Colonic mucosa (tissue), 4 donors: ENCODE measurements around the gene C10orf71. TPM values are rescaled to one million over a fixed set of nuclear protein-coding genes. Genes with fewer than 3 reads are reported as not detected.

Source experiments
- DNase-seq: peaks from one replicate; pipeline ENCODE4 v3.0.0-alpha.2; 2020
- H3K27ac ChIP-seq: fragments of 200-600 bp; one replicate; pipeline ENCODE4 v1.8.0; 2021
- H3K27me3 ChIP-seq: fragments of 200-600 bp; one replicate; pipeline ENCODE4 v1.8.0; 2021
- H3K36me3 ChIP-seq: fragments of 200-600 bp; one replicate; pipeline ENCODE4 v1.8.0; 2021
- H3K4me1 ChIP-seq: fragments of 200-600 bp; one replicate; pipeline ENCODE4 v1.8.0; 2021; ENCODE audit warnings: mild to moderate bottlenecking
- H3K4me3 ChIP-seq: fragments of 200-600 bp; one replicate; pipeline ENCODE4 v1.8.0; 2021
- H3K9ac ChIP-seq, 2 donors: one replicate each; pipeline ENCODE4 v1.7.0; 2013; ENCODE audit warnings: control low read depth in 2 of 2, low read depth in 2 of 2, low read length in 2 of 2
- H3K9me3 ChIP-seq: fragments of 200-600 bp; one replicate; pipeline ENCODE4 v1.8.0; 2021
- CTCF ChIP-seq: fragments of 200-600 bp; IDR thresholded peaks from one replicate; pipeline ENCODE4 v1.8.0; 2022; ENCODE audit warnings: antibody characterized with exemption, mild to moderate bottlenecking
- intact Hi-C: fragments of 100-400 bp; cut with DNase I; formaldehyde crosslinking; loops from one replicate; pipeline ENCODE4 v1.14.1; 2022
- total RNA-seq, 2 donors: library from RNA; stranded (reverse); fragmentation: NEBNext Ultra II Directional in 1 of 2; extraction: Animal tissue kit (Norgen Biotek cat#: 25700) in 1 of 2; gene quantifications; one replicate each; pipeline ENCODE4 v1.2.1, GENCODE V29; 2021
- donor health status: healthy.
- donor health status: DM: no; HTN: no; CAD: no.
- donor health status: DM: no; HTN: no; CAD: no.

Gene C10orf71
- total RNA-seq, 2 donors from 2014 or later = not detected

GRCh38 chr10:49309691-49310411, 10.9 kb downstream of the C10orf71 start:
- Histone ChIP-seq H3K27ac (no peak overlapping the region), H3K4me3 (no peak overlapping the region), H3K9ac (no peak overlapping the region), H3K4me1 (no peaks in the 10 kb centered on the region), H3K9me3 (no peaks in the 10 kb centered on the region), H3K27me3 (no peaks in the 10 kb centered on the region), H3K36me3 (no peaks in the 10 kb centered on the region)
- DNase-seq = no peak
- intact Hi-C loops = no loop called here
- TF ChIP-seq CTCF = no peak

GRCh38 chr10:49310460-49310859, 11.5 kb downstream of the C10orf71 start:
- Histone ChIP-seq H3K27me3 (no peaks in the 10 kb centered on the region), H3K4me1 (no peaks in the 10 kb centered on the region), H3K36me3 (no peaks in the 10 kb centered on the region), H3K9ac (no peak overlapping the region), H3K27ac (no peak overlapping the region), H3K4me3 (no peak overlapping the region), H3K9me3 (no peaks in the 10 kb centered on the region)
- no peak for DNase-seq
- intact Hi-C loops = no loop called here
- no peak for TF ChIP-seq CTCF

GRCh38 chr10:49310901-49311554, 12.1 kb downstream of the C10orf71 start:
- DNase-seq = no peak
- H3K4me1 ChIP-seq = no peaks in the 10 kb centered on the region
- no peaks in the 10 kb centered on the region for H3K27me3 ChIP-seq
- no peak overlapping the region for H3K4me3 ChIP-seq
- no peaks in the 10 kb centered on the region for H3K36me3 ChIP-seq
- H3K9ac ChIP-seq = no peak overlapping the region
- intact Hi-C loops = no loop called here
- no peak for TF ChIP-seq CTCF
- no peaks in the 10 kb centered on the region for H3K9me3 ChIP-seq
- no peak overlapping the region for H3K27ac ChIP-seq

- TF ChIP-seq CTCF = no peak
- intact Hi-C loops = no loop called here
These were observed 12.7 kb downstream of the C10orf71 start for GRCh38 chr10:49311555-49312236.

GRCh38 chr10:49312246-49312869, 13.4 kb downstream of the C10orf71 start:
- H3K4me3 ChIP-seq = no peak overlapping the region

More at GRCh38 chr10:49311555-49312236, 12.7 kb downstream of the C10orf71 start:
- H3K9ac ChIP-seq = no peak overlapping the region
- no peaks in the 10 kb centered on the region for H3K4me1 ChIP-seq
- no peak overlapping the region for H3K4me3 ChIP-seq
- H3K27me3 ChIP-seq = no peaks in the 10 kb centered on the region
- H3K36me3 ChIP-seq = no peaks in the 10 kb centered on the region
- H3K9me3 ChIP-seq = no peaks in the 10 kb centered on the region
- no peak for DNase-seq
- H3K27ac ChIP-seq = no peak overlapping the region

More at GRCh38 chr10:49312246-49312869, 13.4 kb downstream of the C10orf71 start:
- Histone ChIP-seq H3K36me3 (no peaks in the 10 kb centered on the region), H3K9ac (no peak overlapping the region), H3K27ac (no peak overlapping the region), H3K4me1 (no peaks in the 10 kb centered on the region), H3K27me3 (no peaks in the 10 kb centered on the region), H3K9me3 (no peaks in the 10 kb centered on the region)
- no peak for DNase-seq
- TF ChIP-seq CTCF = no peak
- intact Hi-C loops = no loop called here
